ENCODE results near the gene CDK16.

Gene CDK16

DNA sequence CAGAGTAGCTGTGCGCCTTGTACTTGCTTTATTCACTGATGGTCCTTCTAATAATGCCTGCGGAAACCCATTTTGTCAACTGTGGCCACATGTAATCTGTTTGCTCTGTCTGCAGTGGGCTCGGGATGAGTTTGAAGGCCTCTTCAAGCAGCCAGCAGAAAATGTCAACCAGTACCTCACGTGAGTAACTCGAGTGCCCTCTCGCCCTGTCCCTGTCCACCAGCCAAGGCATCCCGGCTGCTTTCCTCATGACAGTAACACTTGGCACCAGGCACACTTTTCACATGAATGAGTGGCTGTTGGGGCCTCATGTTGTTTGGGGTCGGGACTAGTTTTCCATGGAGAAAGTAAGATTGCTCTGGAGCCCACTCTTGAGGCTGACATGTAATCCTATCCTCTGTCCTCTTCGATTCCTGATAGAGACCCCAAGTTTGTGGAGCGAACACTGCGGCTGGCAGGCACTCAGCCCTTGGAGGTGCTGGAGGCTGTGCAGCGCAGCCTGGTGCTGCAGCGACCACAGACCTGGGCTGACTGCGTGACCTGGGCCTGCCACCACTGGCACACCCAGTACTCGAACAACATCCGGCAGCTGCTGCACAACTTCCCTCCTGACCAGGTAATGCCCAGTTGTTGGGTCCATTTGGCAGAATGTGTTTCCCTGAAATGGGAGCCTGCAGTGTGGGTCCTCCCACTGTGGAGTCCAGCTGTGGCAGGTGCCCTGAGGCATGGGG is 8.8 kb upstream of the CDK16 start:
- no peak for DNase-seq

DNA sequence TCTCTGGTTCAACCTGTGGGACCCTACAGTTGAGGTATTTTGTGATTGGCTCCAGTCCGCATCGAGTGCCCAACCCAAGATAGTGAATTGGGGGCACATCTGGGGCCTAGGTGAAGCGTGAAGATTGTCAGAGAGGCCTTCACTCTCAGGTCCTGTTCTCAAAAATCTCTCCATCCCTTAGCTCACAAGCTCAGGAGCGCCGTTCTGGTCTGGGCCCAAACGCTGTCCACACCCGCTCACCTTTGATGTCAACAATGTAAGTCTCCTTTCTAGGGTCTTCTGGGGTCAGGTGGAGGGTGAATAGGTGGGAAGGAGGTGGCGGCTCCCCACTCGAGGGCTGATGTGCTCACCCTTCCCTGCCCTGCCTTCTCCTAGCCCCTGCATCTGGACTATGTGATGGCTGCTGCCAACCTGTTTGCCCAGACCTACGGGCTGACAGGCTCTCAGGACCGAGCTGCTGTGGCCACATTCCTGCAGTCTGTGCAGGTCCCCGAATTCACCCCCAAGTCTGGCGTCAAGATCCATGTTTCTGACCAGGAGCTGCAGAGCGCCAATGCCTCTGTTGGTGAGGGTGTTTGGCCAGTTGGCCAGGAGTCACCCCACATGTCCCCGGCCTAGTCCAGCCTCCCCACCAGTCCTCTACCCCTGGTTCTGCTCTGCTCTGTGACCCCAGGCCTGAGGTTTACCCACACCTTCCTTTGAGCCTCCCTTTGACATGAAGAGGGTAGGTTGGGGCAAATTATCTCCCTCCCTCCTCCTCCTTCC is 7.6 kb upstream of the CDK16 start:
- DNase-seq, result no peak

DNA sequence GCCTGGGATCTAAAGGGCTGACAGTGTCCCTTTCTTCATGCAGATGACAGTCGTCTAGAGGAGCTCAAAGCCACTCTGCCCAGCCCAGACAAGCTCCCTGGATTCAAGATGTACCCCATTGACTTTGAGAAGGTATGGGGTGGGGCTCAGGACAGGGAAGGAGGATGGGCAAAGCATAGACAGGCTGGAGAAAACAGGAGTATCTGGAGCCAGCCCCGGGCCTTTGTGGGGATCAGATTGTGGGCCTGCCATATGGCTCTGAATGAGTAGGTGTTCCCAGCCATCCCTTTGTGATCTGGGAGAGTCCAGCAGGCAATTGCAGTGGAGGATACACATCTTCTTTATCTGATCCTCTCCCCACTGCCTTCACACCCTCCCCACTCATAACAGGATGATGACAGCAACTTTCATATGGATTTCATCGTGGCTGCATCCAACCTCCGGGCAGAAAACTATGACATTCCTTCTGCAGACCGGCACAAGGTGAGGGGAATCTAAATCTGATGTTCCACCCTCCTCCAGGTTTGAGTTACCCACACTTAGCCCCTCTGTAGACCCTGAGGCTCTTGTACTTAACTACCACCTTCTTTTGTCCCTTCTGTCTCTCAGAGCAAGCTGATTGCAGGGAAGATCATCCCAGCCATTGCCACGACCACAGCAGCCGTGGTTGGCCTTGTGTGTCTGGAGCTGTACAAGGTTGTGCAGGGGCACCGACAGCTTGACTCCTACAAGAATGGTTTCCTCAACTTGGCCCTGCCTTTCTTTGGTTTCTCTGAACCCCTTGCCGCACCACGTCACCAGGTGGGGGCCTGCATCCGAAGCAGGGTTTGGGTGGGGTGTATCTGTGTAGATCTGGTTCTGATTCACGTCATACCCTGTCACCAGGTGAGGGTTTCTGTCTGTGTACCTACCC is 5.8 kb upstream of the CDK16 start:
- no peak for DNase-seq

DNA sequence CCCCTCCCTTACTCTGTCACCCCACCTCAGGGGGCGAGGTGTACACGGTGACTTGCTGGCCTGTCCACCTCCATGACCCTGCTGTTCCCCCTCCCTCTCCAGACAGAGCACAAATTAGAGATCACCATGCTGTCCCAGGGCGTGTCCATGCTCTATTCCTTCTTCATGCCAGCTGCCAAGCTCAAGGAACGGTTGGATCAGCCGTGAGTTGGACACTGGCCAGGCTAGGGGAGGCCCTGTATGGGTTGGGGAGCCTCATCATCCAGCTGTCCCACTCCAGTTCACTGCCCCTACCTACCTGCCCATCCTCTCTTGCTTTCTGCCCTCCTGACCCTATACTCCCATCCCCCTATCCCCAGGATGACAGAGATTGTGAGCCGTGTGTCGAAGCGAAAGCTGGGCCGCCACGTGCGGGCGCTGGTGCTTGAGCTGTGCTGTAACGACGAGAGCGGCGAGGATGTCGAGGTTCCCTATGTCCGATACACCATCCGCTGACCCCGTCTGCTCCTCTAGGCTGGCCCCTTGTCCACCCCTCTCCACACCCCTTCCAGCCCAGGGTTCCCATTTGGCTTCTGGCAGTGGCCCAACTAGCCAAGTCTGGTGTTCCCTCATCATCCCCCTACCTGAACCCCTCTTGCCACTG is 3.9 kb upstream of the CDK16 start:
- DNase-seq, result no peak

DNA sequence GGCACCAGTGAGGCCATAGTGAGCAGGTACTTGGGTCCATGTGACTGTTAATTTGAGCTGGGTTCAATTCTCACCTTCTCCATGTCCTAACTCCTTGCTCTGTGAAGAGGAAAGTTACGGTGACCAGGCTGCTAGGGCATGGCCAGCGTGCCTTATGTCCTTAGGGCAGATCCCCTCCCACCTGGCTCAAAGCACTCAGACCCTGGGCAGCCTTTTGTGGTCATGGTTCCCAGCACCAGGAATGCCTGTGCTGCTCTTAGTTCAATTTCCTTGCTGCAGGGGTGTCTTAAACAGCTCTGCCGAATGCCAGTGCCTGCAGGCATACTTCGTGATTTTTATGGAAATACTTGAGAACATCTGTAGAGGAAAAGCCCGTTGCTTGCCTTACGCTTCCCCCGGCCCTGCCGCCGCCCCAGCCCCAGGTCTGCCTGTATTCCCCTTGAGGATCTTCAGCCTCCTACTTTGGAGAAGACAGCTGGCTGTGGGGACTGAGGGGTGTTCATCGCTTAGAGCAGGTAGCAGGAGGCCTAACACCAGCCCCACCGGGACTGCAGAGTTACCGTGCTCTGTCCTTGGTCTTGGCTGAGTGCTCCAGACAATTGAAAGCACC is 3.1 kb upstream of the CDK16 start:
- DNase-seq, result no peak

DNA sequence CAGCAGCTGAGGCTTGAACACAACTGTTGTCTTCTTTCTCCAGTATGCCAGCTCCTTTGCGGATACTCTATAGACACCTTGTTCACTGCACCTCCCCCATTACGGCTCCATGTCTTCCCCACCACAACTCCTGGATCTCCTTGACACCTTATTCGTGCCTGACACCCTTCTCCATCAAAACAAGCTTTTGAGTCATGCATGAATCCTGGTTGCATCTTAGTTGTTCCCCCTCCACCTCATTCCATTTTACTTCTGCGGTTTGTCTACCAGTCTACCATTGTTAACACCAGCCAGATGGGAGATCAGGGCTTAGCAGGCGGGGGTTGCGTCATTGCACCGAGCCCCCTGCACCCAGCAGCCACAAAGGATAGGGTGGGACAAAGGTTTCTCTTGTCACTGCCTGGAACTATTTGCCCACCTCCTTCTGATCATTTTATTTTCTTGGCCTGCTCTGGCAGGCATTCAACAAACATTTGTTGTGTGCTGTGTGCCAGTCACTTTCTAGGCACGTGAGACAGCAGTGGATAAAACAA is 2.0 kb upstream of the CDK16 start:
- DNase-seq, result no peak

DNA sequence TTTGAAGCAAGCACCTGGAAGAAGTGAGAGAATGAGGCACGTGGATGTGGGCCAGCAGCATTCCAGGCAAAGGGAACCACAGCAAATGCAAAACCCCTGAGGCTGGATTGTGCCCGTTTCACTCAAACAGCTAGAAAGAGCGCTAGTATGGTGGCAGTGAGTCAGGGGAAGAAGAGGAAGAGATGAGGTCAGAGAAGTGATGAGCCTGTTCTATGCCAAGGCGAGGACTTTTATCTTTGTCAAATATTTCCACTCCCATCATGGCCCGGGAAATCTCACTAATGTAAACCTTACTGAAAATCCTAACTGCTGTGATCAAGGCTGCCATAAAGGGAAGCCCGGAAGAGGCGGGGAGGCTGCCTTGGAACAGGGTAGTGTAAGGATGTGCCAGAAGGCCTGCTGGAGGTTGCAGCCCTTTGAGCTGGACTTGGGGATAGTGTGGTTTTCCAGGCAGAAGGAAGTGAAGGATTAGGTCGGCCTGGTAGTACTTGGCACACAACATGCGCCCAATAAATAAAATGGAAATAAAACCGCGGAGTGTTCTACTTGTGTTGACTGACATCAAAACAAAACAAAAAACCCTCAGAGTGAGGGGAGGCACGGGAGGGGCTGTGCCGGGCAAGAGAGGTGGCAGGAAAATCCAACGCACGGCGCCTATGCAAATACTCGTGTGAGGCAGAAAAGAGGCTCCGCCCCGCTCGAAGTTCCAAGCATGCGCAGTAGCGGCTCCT is 1.2 kb upstream of the CDK16 start:
- no peak for DNase-seq

DNA sequence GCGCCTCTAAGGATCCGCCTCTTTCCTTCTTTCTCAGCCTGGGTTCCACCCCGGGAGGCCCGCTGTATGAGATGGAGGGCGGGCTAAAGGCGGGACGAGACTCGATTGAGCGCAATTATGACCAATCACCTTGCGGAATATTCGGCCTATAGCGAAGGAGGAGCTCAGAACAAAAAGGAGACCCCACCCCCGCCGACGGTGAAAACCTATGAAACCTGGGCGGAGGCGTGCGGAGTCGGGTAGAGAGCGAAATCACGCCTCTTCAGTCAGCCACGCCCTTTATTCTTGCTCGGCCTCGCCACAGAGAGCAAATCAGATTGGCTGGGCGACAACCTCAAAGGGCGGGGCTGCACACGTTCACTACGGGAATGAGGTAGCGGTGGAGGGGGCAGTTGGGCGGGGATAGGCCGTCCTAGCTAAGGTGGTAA is 615 bp upstream of the CDK16 start:
- peak; percentile 90 for DNase-seq

DNA sequence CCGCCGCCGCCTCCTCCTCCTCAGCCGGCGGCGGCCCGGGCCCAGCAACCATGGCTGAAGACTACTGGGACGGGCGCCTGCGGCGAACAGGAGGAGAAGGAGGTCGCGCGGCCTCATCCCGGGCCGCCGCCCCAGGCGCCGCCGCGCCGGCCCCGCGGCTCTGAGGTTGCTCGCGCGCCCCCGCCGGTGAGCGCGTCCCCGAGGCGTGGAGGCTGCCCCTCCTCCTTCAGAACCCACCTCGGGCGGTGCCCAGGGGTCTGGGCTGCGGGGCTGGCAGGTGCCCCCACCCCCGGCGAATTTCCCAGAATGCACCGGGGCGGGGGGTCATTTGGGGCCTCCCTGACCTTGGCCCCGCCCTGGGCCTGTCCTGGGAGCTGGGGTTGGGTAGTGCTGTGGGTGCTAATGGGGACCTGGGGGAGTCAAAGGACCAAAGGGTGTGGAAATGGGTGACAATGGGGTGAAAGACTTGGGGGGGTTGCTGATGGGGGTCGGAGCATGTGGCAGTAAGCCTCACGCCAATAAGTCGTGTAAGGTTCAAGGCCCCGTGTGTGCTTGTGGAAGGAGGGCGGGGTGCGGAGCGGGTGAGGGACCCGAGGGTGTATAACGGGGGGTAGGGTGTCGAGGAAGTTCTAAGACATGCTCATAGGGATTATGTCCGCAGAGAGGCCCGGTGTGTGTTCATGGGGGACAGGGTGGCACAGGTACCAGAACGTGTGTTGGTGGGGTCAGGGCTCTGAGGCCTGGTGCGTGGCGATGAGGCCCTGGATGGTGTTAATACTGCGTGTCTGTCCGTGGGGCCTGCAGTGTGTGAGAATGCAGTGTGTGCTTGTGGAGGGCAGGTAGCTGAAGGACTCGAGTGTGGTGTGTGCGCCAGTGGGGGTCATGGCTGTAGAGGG is 687 bp downstream of the CDK16 start:
- no peak for DNase-seq

DNA sequence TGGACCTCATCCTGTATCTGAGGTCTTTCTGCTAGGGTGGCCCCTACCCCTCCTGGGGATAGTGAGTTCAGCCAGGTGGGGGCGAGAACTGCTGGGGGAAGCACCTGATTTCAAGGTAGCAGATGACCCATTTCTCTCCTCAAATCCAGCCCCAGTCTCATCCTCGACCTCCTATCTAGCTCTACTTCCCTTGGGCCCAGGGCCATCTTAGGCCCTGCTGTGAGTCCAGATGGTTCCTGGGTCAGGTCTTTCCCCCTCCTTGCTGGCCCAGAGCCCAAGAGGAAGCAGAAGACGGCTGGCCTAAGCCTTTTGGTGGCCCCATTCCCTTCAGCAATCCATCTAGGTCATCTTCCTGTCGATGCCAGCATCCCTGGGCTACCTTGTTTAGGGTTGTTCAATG is 3.3 kb downstream of the CDK16 start:
- DNase-seq, result no peak

DNA sequence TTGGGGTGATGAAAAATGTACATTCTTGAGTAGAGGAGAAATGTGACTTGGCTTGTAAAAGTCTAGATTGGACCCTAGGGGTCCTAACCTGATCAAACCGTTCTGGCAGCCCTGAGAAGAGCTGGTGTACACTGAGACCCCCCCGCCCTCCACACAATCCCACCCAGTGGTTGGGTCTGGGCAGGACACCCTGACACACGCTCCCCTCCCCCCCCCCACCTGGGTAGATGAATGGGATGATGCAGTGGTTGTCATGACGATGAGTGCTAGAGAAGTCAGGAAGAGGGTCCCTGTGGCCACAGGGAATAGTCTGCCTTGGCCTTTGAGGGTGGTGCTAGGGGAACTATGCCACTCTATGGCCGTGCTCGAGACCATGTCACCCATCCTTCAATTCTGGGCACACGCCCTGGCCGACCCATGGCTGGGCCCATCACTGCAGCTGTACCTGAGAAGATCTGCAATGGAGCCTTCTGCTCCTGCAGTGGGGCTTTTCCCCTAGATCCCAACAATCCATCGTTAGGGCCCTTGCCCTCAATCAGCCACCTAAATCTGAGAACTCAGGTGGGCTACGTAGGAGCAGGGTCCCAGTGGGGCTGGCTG is 4.4 kb downstream of the CDK16 start:
- no peak for DNase-seq

DNA sequence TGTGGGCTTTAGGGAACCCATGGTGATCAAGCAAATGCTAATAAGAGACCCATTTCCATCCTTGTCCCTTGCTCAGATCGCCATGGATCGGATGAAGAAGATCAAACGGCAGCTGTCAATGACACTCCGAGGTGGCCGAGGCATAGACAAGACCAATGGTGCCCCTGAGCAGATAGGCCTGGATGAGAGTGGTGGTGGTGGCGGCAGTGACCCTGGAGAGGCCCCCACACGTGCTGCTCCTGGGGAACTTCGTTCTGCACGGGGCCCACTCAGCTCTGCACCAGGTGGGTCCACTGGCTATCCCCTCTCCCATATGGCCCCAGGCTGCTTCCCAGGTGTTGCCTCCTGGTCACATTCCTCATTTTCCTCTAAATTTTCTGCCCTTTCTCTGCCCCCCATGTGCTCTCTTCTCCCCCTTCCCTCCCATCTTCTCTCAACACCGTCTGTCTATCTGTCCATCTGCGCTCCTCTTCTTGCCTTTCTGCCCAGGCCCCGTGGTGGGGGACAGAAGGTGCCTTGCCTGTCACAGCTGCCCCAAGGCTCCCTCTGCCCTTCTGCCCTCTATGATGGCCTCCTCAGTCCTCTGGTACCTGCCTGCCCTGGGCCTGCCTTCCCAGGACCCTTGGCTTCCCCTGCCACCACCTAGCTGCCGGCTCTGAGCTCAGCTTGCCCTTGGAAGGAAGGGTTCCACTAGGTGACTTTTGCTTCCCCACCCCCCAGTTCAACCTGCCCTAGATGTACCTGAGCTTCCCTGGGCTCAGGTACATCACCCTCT is 5.2 kb downstream of the CDK16 start:
- DNase-seq, result no peak

DNA sequence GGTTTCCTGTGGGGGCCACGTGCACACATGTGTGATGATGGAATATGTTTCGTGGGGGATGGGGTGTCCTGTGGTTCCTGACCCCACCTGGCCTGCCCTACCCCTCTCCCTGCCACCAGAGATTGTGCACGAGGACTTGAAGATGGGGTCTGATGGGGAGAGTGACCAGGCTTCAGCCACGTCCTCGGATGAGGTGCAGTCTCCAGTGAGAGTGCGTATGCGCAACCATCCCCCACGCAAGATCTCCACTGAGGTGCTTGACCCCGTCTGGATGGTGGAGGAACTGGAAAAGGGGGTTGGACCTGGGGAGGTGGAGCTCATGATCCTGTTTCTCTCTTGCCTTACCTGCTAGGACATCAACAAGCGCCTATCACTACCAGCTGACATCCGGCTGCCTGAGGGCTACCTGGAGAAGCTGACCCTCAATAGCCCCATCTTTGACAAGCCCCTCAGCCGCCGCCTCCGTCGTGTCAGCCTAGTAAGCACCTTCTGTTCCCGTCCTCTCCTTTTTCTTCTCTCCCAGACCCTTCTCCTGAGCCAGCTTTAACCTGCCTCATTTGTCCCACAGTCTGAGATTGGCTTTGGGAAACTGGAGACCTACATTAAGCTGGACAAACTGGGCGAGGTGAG is 5.9 kb downstream of the CDK16 start:
- DNase-seq, result no peak

DNA sequence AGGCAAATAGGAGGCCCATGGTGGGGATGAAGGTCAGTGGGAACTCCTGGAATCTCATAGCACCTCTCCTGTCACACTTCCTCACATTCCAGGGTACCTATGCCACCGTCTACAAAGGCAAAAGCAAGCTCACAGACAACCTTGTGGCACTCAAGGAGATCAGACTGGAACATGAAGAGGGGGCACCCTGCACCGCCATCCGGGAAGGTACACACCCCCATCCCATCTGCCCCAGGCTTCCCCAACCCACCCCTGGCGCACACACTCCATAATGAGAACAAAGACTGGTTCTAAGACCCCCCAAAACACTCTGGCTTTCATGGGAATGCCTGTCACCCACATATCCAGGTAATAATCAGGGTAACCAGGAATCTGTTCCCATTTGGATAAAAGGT is 6.4 kb downstream of the CDK16 start:
- DNase-seq, result no peak

DNA sequence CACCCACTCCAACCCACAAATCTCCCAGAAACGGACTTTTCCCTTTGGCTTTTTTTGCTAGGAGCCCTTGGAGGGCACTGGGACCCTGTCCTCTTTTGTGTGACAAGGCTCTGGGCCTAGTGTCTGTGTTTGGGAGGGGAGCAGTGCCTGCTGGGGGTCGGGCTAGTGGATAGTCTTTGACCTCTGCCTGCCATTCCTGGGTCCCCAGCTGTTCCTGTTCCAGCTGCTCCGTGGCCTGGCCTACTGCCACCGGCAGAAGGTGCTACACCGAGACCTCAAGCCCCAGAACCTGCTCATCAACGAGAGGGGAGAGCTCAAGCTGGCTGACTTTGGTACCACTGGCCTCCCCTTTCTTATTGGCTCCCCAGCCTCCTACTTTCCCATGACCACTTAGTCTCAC is 7.6 kb downstream of the CDK16 start:
- DNase-seq, result no peak

DNA sequence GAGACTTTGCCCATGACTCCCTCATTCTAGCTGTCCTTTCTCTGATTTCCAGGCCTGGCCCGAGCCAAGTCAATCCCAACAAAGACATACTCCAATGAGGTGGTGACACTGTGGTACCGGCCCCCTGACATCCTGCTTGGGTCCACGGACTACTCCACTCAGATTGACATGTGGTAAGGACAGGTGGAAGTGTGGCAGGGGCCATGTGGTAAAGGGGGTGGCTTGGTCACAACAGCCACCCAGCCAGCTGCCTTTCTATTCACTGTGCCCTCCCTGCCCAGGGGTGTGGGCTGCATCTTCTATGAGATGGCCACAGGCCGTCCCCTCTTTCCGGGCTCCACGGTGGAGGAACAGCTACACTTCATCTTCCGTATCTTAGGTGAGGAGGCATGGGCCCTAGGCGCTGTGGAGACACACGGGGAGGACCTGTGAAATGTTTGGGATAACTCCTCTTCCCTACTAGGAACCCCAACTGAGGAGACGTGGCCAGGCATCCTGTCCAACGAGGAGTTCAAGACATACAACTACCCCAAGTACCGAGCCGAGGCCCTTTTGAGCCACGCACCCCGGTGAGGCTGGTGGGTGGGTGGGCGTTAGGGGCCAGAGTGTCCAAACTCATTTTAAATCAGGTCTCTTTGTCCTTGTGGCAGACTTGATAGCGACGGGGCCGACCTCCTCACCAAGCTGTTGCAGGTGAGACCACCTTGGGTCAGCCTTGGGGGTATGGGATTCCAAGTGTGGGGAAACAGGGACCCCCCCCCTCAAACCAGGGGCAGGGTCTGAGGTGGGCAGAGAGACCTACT is 8.3 kb downstream of the CDK16 start:
- no peak for DNase-seq

DNA sequence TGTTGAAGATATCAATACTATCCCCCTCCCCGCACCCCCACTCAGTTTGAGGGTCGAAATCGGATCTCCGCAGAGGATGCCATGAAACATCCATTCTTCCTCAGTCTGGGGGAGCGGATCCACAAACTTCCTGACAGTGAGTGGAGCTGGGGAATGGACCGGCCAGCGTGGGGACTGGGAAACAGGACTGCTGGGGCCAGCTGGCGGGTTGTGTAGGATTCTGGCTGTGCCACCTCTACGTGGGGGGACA is 8.8 kb downstream of the CDK16 start:
- no peak for DNase-seq
